Measurements from ENCODE around the gene CADM2.

CADM2 gene

GRCh38 chr3:85835857-85836440 is 877.2 kb downstream of the CADM2 start:
- DNase-seq (ENCODE audit: low read depth) = no peak
- no peak overlapping the region for H3K4me3 ChIP-seq (ENCODE audit: control insufficient read depth, low read depth, low read length)
- TF ChIP-seq, protein P1, sequence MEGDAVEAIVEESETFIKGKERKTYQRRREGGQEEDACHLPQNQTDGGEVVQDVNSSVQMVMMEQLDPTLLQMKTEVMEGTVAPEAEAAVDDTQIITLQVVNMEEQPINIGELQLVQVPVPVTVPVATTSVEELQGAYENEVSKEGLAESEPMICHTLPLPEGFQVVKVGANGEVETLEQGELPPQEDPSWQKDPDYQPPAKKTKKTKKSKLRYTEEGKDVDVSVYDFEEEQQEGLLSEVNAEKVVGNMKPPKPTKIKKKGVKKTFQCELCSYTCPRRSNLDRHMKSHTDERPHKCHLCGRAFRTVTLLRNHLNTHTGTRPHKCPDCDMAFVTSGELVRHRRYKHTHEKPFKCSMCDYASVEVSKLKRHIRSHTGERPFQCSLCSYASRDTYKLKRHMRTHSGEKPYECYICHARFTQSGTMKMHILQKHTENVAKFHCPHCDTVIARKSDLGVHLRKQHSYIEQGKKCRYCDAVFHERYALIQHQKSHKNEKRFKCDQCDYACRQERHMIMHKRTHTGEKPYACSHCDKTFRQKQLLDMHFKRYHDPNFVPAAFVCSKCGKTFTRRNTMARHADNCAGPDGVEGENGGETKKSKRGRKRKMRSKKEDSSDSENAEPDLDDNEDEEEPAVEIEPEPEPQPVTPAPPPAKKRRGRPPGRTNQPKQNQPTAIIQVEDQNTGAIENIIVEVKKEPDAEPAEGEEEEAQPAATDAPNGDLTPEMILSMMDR (conservative IDR thresholded peaks at IDR 0.05; ENCODE audit: control insufficient read depth, insufficient read depth, low read depth, low read length) = no peak

DNA sequence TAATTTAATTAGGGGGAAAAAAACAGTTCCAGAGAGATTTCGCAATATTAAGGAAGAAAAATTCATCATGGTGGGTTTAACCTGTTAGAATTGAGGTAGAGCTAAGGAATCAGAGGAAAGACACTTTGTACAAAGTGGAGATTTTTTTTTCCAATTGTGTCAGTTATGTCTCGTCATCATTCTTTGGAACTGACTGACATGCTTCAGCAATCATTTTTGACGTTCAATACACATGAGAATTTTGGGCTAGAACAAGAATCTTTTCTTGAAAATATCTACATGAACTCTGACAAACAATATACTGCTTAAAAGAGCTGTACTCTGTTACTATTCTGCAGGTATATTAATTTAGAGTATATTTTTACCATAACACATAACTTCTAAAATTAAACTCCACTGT is 878.6 kb downstream of the CADM2 start:
- DNase-seq (ENCODE audit: low read depth) = no peak
- H3K4me3 ChIP-seq (ENCODE audit: control insufficient read depth, low read depth, low read length) = no peak overlapping the region
- TF ChIP-seq, protein P1 (conservative IDR thresholded peaks at IDR 0.05; ENCODE audit: control insufficient read depth, insufficient read depth, low read depth, low read length) = no peak

DNA sequence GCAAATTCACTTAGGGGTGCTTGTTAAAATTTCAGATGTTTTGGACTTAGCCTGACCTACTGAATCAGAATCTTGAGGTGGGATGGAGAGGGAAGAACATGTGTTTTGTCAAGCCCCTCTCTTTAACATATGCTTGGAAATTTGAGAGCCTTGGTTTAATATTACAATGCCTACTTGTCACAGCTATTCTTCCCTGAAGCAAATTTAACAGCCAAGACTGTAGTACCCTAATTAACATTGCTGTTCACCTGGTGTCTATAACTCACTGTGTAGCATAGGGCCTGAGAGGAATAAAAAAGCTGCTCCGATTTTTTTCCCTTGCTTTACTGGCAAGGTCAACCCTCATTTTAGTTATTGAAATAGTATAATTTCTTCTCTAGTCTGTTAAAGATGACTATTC is 880.1 kb downstream of the CADM2 start:
- TF ChIP-seq, protein P1 (conservative IDR thresholded peaks at IDR 0.05; ENCODE audit: control insufficient read depth, insufficient read depth, low read depth, low read length) = no peak
- H3K4me3 ChIP-seq (ENCODE audit: control insufficient read depth, low read depth, low read length) = no peak overlapping the region
- no peak for DNase-seq (ENCODE audit: low read depth)

GRCh38 chr3:85842081-85842480 is 883.3 kb downstream of the CADM2 start:
- no peak for DNase-seq (ENCODE audit: low read depth)

DNA sequence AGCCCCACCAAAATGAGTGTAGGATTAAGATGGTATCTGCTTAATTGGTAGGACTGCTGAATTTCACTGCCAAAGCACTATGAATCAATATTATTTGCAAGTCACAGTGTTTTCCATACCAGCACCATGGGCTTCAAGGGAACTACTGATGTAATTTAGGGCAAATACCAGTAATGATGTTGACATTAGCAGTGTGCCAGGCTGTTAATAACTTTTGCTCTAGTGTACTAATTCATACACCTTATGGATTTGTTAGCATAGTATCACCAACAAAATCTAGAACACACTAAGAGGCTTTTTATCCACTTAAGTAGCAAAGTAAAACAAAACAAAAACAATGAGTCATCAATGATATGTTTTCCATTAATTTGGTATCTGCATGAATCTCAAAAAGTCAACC is 888.2 kb downstream of the CADM2 start:
- no peak for DNase-seq (ENCODE audit: low read depth)
- no peak overlapping the region for H3K4me3 ChIP-seq (ENCODE audit: control insufficient read depth, low read depth, low read length)
- TF ChIP-seq, protein P1 (conservative IDR thresholded peaks at IDR 0.05; ENCODE audit: control insufficient read depth, insufficient read depth, low read depth, low read length) = no peak

More at GRCh38 chr3:85842081-85842480, 883.3 kb downstream of the CADM2 start:
- no peak overlapping the region for H3K4me3 ChIP-seq (ENCODE audit: control insufficient read depth, low read depth, low read length)
- TF ChIP-seq, protein P1 (conservative IDR thresholded peaks at IDR 0.05; ENCODE audit: control insufficient read depth, insufficient read depth, low read depth, low read length) = no peak

DNA sequence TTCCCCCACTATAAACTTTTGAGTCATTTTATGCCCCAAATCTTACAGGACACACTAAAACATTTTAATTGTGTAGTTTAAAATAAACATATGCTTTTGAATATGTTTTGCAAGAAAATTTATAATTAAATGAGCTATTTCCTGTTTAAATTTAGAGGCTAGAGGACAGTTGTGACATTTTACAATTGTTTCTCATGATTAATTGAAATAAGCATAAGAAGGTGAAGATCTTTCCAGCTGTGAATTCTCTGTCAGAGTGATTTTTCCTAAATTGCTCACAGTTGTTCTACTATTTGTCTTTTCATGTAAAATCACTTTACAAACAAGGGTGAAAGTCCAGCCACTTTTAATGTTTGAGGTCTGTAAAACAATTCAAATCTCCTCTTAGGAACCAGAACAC is 892.3 kb downstream of the CADM2 start:
- H3K4me3 ChIP-seq (ENCODE audit: control insufficient read depth, low read depth, low read length) = no peak overlapping the region
- no peak for DNase-seq (ENCODE audit: low read depth)
- TF ChIP-seq, protein P1 (conservative IDR thresholded peaks at IDR 0.05; ENCODE audit: control insufficient read depth, insufficient read depth, low read depth, low read length) = no peak

DNA sequence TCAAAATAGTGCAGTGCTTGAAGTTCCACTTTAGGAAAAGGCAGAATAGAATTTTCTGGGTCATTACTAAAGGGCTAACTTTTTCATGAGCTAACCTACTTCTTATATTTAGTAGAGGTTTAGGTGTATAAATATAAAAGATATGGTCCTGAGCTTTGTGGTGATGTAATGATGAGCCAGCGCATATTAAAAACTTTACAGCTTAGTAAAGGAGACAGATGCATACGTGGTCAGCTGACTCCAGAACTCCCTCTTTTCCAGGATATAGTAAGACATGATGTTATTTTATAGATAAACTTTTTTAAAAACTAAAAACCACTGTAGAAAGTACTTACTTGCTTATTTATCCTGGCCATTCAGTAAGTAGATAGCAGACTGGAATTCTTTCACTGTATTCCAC is 895.0 kb downstream of the CADM2 start:
- no peak for DNase-seq (ENCODE audit: low read depth)
- no peak overlapping the region for H3K4me3 ChIP-seq (ENCODE audit: control insufficient read depth, low read depth, low read length)

More for the DNA sequence above, 895.0 kb downstream of the CADM2 start:
- TF ChIP-seq, protein P1 (conservative IDR thresholded peaks at IDR 0.05; ENCODE audit: control insufficient read depth, insufficient read depth, low read depth, low read length) = no peak

All from fibroblast of mammary gland (primary cell).